Measurements from ENCODE around the gene AUTS2.

DNA sequence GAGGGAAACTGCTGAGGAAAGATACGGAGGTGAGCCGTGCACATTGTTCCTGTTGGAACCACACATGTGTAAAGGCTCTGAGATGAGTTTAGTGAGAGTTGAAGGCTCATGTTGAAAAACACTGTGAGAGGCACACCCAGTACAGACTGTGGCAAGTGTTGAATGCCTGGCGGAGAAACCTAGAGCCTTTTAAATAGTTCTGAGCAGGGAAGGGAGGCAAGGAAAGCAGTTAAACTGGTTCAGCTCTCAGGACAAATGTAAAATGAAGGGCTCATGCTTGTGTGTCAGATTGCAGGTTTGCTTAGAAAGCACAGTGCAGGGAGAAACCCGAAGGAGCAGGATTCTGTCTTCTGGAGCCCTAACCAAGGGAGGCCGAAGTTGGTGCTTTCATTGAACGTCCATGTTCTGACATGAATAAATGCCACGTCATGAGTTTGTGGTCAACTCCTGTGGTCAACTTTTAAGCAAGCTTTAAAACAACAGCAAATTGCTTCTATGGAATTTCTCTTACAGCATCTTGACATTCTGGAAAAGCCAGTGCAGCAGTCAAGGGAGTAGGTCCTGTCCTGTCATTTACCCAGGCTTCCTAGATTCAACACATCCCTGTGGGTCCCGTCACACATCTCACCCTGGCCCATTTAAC, 882.8 kb downstream of the AUTS2 start:
- no peak for TF ChIP-seq TAF1 (IDR thresholded peaks at IDR 0.05; ENCODE audit: low read depth, low read length)
- TF ChIP-seq POLR2AphosphoS5 (IDR thresholded peaks at IDR 0.05; ENCODE audit: low read depth, low read length) = no peak
- TF ChIP-seq POLR2A (IDR thresholded peaks at IDR 0.05; ENCODE audit: low read depth, low read length) = no peak
- no peak for TF ChIP-seq SPI1 (IDR thresholded peaks at IDR 0.05; ENCODE audit: low read depth, low read length)
- no peak for TF ChIP-seq PAX5 (IDR thresholded peaks at IDR 0.05; ENCODE audit: insufficient read depth, low read length, severe bottlenecking)

All from GM12891 (cell line).